K562 (cell line): Measurements from ENCODE around the gene CHCT1. TPM values are rescaled to one million over a fixed set of nuclear protein-coding genes. Genes with fewer than 3 reads are reported as not detected.
"Not testable (repeated sequence)": the region's sequence is repeated elsewhere in the genome, so short reads cannot be mapped to it uniquely, and the experiment has no call there.

Experiments used
- ATAC-seq: fragments of 200-7000 bp; cut with Tn5 transposase; 3 replicates; pipeline ENCODE4 v1.9.1; 2020; ENCODE audit warnings: moderate library complexity
- BruUV-seq: library from RNA; stranded (reverse); fragments of 400-500 nt; replicated peaks from 2 replicates; lab custom pipeline; 2021; lab: Mats Ljungman, UMichigan
- CTCF ChIA-PET: fragments of 300-600 bp; formaldehyde crosslinking; extraction: SDS; loops from one replicate; lab custom pipeline; 2021; ENCODE audit warnings: low intra/inter-chr PET ratio; lab: Yijun Ruan, JAX
- POLR2A ChIA-PET: fragments of 300-600, 350-650 bp; sonication (Branson Sonifier 250); formaldehyde crosslinking; extraction: SDS; loops from one replicate; lab custom pipeline; 2021; ENCODE audit warnings: antibody characterized with exemption, inconsistent platforms; lab: Yijun Ruan, JAX
- DNase-seq, 4 experiments: peaks; one replicate each; pipeline versions ENCODE4 v3.0.0 to v3.0.0-alpha.2; 2011 to 2018; ENCODE audit warnings: low spot score in 3 of 4, mixed read lengths in 3 of 4; ENCODE audit errors: extremely low read depth in 1 of 4
- FAIRE-seq: peaks from 2 replicates; lab custom pipeline; 2011; peaks lifted over from hg19 to GRCh38; lab: Jason Lieb, UNC
- H2AFZ ChIP-seq: 2 replicates; pipeline ENCODE4 v1.6.0; 2011; ENCODE audit warnings: low read depth, low read length, control low read depth, inconsistent platforms
- H3K27ac ChIP-seq: fragments of 200-600 bp; 3 replicates; pipeline ENCODE4 v1.8.0; 2011; ENCODE audit warnings: low read depth, mild to moderate bottlenecking, control low read depth, inconsistent platforms, low read length, moderate library complexity, mixed read lengths; ENCODE audit errors: extremely low read depth
- H3K27me3 ChIP-seq, 2 experiments: fragments of 300-600 bp in 1 of 2; 2 replicates in 1 of 2; 3 replicates in 1 of 2; pipeline versions ENCODE4 v1.6.0 to v1.8.0; 2011; ENCODE audit warnings: inconsistent platforms in 2 of 2, low read length in 2 of 2, mild to moderate bottlenecking in 1 of 2, mixed read lengths in 1 of 2, moderate library complexity in 1 of 2; ENCODE audit not compliant: control insufficient read depth in 2 of 2, insufficient read depth in 2 of 2
- H3K36me3 ChIP-seq: fragments of 300-600 bp; 3 replicates; pipeline ENCODE4 v1.8.0; 2011; ENCODE audit warnings: mild to moderate bottlenecking, low read length, inconsistent platforms; ENCODE audit not compliant: control insufficient read depth, insufficient read depth
- H3K4me1 ChIP-seq, 2 experiments: fragments of 200-600 bp in 1 of 2; replicated peaks in 1 of 2; 2 replicates in 1 of 2; 3 replicates in 1 of 2; pipeline versions ENCODE4 v1.5.1 to v1.8.0; 2011; ENCODE audit warnings: inconsistent platforms in 2 of 2, low read length in 2 of 2, mild to moderate bottlenecking in 1 of 2, mixed read lengths in 1 of 2, moderate library complexity in 1 of 2; ENCODE audit not compliant: control insufficient read depth in 2 of 2, insufficient read depth in 2 of 2
- H3K4me2 ChIP-seq: 2 replicates; pipeline ENCODE4 v1.6.1; 2011; ENCODE audit warnings: low read length, control low read depth, inconsistent platforms, mixed read lengths; ENCODE audit not compliant: insufficient read depth
- H3K4me3 ChIP-seq: fragments of 200-600 bp; sonication (generic), shearing (Covaris generic); 2 replicates; pipeline ENCODE4 v1.5.1; 2016; ENCODE audit warnings: control low read depth, inconsistent platforms
- H3K79me2 ChIP-seq: fragments of 200-600 bp; 3 replicates; pipeline ENCODE4 v1.8.0; 2011; ENCODE audit warnings: low read length, inconsistent platforms; ENCODE audit not compliant: control insufficient read depth, insufficient read depth
- H3K9ac ChIP-seq, 2 experiments: 2 replicates each; pipeline versions ENCODE4 v1.6.0 to v1.6.1; 2011; ENCODE audit warnings: low read depth in 2 of 2, low read length in 2 of 2, control low read depth in 1 of 2, inconsistent platforms in 1 of 2, mild to moderate bottlenecking in 1 of 2, mixed read lengths in 1 of 2; ENCODE audit not compliant: insufficient read depth in 1 of 2
- H3K9me1 ChIP-seq: one replicate; pipeline ENCODE4 v1.6.0; 2011; ENCODE audit warnings: inconsistent platforms, mild to moderate bottlenecking, low read length, moderate library complexity; ENCODE audit not compliant: control insufficient read depth, insufficient read depth
- H3K9me3 ChIP-seq: replicated peaks from 2 replicates; pipeline ENCODE4 v1.5.1; 2011; ENCODE audit warnings: low read depth, low read length, inconsistent platforms; ENCODE audit not compliant: control insufficient read depth, insufficient read depth
- H4K20me1 ChIP-seq: replicated peaks from 2 replicates; pipeline ENCODE4 v1.6.1; 2011; ENCODE audit warnings: low read length, inconsistent platforms, mixed read lengths; ENCODE audit not compliant: control insufficient read depth, insufficient read depth
- CAMTA2 ChIP-seq: fragments of 250-450 bp; sonication (Bioruptor Pico); conservative IDR thresholded peaks from 2 replicates; pipeline ENCODE4 v1.5.1; 2022
- WGBS: fragments of 100-300 bp; shearing (Covaris generic); methylation state at CpG from one replicate; pipeline ENCODE4 v1.1.6; 2016; ENCODE audit warnings: low coverage, mixed read lengths; ENCODE audit not compliant: insufficient coverage; ENCODE audit errors: missing lambda C conversion rate; 5-methylcytosine and 5-hydroxymethylcytosine counted together
- in situ Hi-C: fragments of 300-500 bp; cut with MboI; formaldehyde crosslinking; loops from 4 replicates; pipeline ENCODE4 v1.15.0; 2018; ENCODE audit warnings: inconsistent platforms, mixed read lengths
- intact Hi-C: fragments of 100-400 bp; cut with micrococcal nuclease; formaldehyde crosslinking; loops from 2 replicates; pipeline ENCODE4 v1.14.2; 2022
- polyA plus RNA-seq, 8 experiments: library from polyadenylated mRNA; depleted of rRNA in 4 of 8; stranded (reverse) in 5 of 8; unstranded in 3 of 8; fragments of >200 nt; fragmentation: Nextera tagmentation in 2 of 8; fragmentation: Illumina TruSeq in 1 of 8; extraction: Ambion mirVana in 2 of 8; extraction: Trizol in 1 of 8; gene quantifications; 2 replicates each; pipeline versions ENCODE4 v1.2.1 to v1.2.3, GENCODE V29; 2011 to 2014; ENCODE audit warnings: inconsistent platforms in 1 of 8, missing spikeins in 1 of 8
- total RNA-seq, 7 experiments: library from RNA; depleted of rRNA in 6 of 7; stranded (reverse); fragments of >200 nt in 6 of 7; fragmentation: Illumina TruSeq in 2 of 7; extraction: Trizol in 2 of 7; gene quantifications; 2 replicates each; pipeline versions ENCODE4 v1.2.1 to v1.2.3, GENCODE V29; 2011 to 2021; ENCODE audit warnings: low replicate concordance in 1 of 7
- TF ChIP-seq, protein P1 (sequence below), 3 experiments: fragments of 200-800 bp in 1 of 3; fragments of 250-450 bp in 1 of 3; fragments of 450-650 bp in 1 of 3; sonication (Bioruptor Pico) in 1 of 3; sonication (Bioruptor generic) in 1 of 3; formaldehyde crosslinking in 1 of 3; IDR thresholded peaks; 2 replicates each; pipeline versions ENCODE4 v1.6.1 to v1.8.0; 2016 to 2022; ENCODE audit warnings: mild to moderate bottlenecking in 2 of 3, missing genetic modification characterization in 2 of 3, missing compliant biosample characterization in 1 of 3, moderate library complexity in 1 of 3

The CHCT1 gene
- total and polyA plus RNA-seq, 9 of the 15 experiments (the other 6 are each of a cell fraction or from before 2014, with no cell fraction given): not detected

DNA sequence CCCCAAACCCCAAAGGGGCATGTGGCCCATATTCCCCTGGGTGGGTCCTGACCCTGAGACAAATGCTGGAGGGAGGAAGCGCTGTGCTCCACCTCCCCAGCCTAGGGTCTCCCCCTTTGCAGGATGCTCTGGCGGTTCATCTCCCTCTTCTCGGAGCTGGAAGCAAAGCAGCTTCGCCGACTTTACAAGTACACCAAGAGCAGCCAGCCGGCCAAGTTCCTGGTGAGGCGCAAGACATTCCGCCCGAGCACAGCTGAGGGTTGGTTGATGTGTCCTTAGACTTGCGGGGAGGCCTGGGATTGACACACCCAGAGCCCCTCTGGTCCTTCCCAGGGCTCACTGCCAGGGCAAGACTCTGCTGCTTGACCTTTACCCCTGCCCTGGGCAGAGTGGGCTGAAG, 4.3 kb downstream of the CHCT1 start:
- DNase-seq (no peak), FAIRE-seq (no peak), ATAC-seq (no peak)
- Histone ChIP-seq H3K4me3 (no peak overlapping the region), H3K36me3 (no peaks in the 10 kb centered on the region), H3K9ac (peak overlapping the region in 1 of 2 experiments; percentile 50; a peak in 1 of 4 replicates), H3K9me3 (no peaks in the 10 kb centered on the region; the same call in 1 of the 2 replicates), H3K79me2 (no peaks in the 10 kb centered on the region), H3K27ac (no peak overlapping the region), H4K20me1 (no peaks in the 10 kb centered on the region), H3K4me1 (peaks cover 0 to 11% of the 10 kb centered on the region in 2 experiments; a peak in 2 of 5 replicates), H3K4me2 (no peak overlapping the region), H3K9me1 (no peaks in the 10 kb centered on the region), H3K27me3 (peaks cover 11 to 23% of the 10 kb centered on the region in 2 experiments; a peak in 4 of 5 replicates), H2AFZ (no peak overlapping the region)
- POLR2A ChIA-PET: no interaction called here
- no peak for TF ChIP-seq CAMTA2 (CRISPR knock-in tag)
- TF ChIP-seq, protein P1, sequence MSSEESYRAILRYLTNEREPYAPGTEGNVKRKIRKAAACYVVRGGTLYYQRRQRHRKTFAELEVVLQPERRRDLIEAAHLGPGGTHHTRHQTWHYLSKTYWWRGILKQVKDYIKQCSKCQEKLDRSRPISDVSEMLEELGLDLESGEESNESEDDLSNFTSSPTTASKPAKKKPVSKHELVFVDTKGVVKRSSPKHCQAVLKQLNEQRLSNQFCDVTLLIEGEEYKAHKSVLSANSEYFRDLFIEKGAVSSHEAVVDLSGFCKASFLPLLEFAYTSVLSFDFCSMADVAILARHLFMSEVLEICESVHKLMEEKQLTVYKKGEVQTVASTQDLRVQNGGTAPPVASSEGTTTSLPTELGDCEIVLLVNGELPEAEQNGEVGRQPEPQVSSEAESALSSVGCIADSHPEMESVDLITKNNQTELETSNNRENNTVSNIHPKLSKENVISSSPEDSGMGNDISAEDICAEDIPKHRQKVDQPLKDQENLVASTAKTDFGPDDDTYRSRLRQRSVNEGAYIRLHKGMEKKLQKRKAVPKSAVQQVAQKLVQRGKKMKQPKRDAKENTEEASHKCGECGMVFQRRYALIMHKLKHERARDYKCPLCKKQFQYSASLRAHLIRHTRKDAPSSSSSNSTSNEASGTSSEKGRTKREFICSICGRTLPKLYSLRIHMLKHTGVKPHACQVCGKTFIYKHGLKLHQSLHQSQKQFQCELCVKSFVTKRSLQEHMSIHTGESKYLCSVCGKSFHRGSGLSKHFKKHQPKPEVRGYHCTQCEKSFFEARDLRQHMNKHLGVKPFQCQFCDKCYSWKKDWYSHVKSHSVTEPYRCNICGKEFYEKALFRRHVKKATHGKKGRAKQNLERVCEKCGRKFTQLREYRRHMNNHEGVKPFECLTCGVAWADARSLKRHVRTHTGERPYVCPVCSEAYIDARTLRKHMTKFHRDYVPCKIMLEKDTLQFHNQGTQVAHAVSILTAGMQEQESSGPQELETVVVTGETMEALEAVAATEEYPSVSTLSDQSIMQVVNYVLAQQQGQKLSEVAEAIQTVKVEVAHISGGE (CRISPR knock-in tag; IDR thresholded peaks at IDR 0.05): 0 out of 6 replicates have a peak, but pooled peaks of 1 of the 3 experiments have one; percentile 23
- 24% methylated on average over 10 of the region's 10 CpGs for WGBS
- CTCF ChIA-PET: no interaction called here
- intact Hi-C loops: no loop called here
- no TSS peak for BruUV-seq
- in situ Hi-C loops: loop anchor here (10.0 kb wide), 1 partner anchor 282 kb away; the partner anchor contains the start of gene CA4

- H3K4me3 ChIP-seq, CTCF ChIA-PET, H3K27ac ChIP-seq, DNase-seq, H2AFZ ChIP-seq, intact Hi-C loops, H3K9ac ChIP-seq, H3K9me3 ChIP-seq, H3K4me1 ChIP-seq, FAIRE-seq, H4K20me1 ChIP-seq, ATAC-seq, BruUV-seq, H3K79me2 ChIP-seq, H3K9me1 ChIP-seq, H3K36me3 ChIP-seq, H3K4me2 ChIP-seq: not testable (repeated sequence)
- in situ Hi-C loops: loop anchor here (10.0 kb wide), 1 partner anchor 284 kb away; the partner anchor contains the start of gene CA4
- H3K27me3 ChIP-seq: peaks cover 11 to 23% of the 10 kb centered on the region in 2 experiments; a peak in 4 of 5 replicates
- POLR2A ChIA-PET: interaction anchor here (0.6 to 0.7 kb wide), 2 partner anchors 15 to 138 kb away, joined by 3 read pairs; no protein-coding TSS in a partner anchor
- 21% methylated on average over 5 of the region's 6 CpGs for WGBS
Observed at GRCh38 chr17:60428491-60428890, 6.2 kb downstream of the CHCT1 start.
